C4-2B (cell line): Measurements from ENCODE around the gene CASR.
"Not testable (repeated sequence)": the region's sequence is repeated elsewhere in the genome, so short reads cannot be mapped to it uniquely, and the experiment has no call there.

Source experiments
- ZFX ChIP-seq: fragments of 450-650 bp; IDR thresholded peaks from 2 replicates; pipeline ENCODE4 v1.6.1; 2017
- TF ChIP-seq, protein P1 (sequence below): fragments of 450-650 bp; conservative IDR thresholded peaks from 2 replicates; pipeline ENCODE4 v1.5.1; 2017; ENCODE audit warnings: mild to moderate bottlenecking

- TF ChIP-seq, protein P1, sequence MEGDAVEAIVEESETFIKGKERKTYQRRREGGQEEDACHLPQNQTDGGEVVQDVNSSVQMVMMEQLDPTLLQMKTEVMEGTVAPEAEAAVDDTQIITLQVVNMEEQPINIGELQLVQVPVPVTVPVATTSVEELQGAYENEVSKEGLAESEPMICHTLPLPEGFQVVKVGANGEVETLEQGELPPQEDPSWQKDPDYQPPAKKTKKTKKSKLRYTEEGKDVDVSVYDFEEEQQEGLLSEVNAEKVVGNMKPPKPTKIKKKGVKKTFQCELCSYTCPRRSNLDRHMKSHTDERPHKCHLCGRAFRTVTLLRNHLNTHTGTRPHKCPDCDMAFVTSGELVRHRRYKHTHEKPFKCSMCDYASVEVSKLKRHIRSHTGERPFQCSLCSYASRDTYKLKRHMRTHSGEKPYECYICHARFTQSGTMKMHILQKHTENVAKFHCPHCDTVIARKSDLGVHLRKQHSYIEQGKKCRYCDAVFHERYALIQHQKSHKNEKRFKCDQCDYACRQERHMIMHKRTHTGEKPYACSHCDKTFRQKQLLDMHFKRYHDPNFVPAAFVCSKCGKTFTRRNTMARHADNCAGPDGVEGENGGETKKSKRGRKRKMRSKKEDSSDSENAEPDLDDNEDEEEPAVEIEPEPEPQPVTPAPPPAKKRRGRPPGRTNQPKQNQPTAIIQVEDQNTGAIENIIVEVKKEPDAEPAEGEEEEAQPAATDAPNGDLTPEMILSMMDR, result not testable (repeated sequence)
- not testable (repeated sequence) for TF ChIP-seq ZFX
Measured at GRCh38 chr3:122164983-122165382, 18.5 kb upstream of the CASR start.
